Mesenchymal stem cell (in vitro differentiated cells and primary cell): ENCODE data around the gene ZNF185.

ENCODE experiments used
- DNase-seq: peaks from one replicate; pipeline ENCODE4 v3.0.0-alpha.2; 2013
- H2AFZ ChIP-seq: one replicate; pipeline ENCODE4 v1.6.1; 2013; ENCODE audit warnings: low read depth, mild to moderate bottlenecking, control low read depth, inconsistent platforms, low read length, moderate library complexity
- H2AK5ac ChIP-seq: 2 replicates; pipeline ENCODE4 v1.6.1; 2013; ENCODE audit warnings: low read length, moderate library complexity, mild to moderate bottlenecking, inconsistent platforms; ENCODE audit not compliant: severe bottlenecking
- H2BK120ac ChIP-seq: one replicate; pipeline ENCODE4 v1.6.1; 2013; ENCODE audit warnings: low read depth, mild to moderate bottlenecking, inconsistent platforms, low read length, moderate library complexity
- H2BK12ac ChIP-seq, 2 experiments: one replicate each; pipeline ENCODE4 v1.6.1; 2013; ENCODE audit warnings: inconsistent platforms in 2 of 2, low read length in 2 of 2, mild to moderate bottlenecking in 2 of 2, moderate library complexity in 2 of 2, control low read depth in 1 of 2
- H2BK15ac ChIP-seq: one replicate; pipeline ENCODE4 v1.6.1; 2013; ENCODE audit warnings: mild to moderate bottlenecking, low read depth, inconsistent platforms; ENCODE audit not compliant: poor library complexity, severe bottlenecking
- H2BK5ac ChIP-seq: 2 replicates; pipeline ENCODE4 v1.6.1; 2013; ENCODE audit warnings: low read depth, mild to moderate bottlenecking, low read length, control low read depth, inconsistent platforms; ENCODE audit not compliant: poor library complexity, severe bottlenecking
- H3K14ac ChIP-seq, 2 experiments: one replicate each; pipeline ENCODE4 v1.6.1; 2013; ENCODE audit warnings: inconsistent platforms in 2 of 2, low read length in 2 of 2, control low read depth in 1 of 2, mild to moderate bottlenecking in 1 of 2, moderate library complexity in 1 of 2
- H3K18ac ChIP-seq, 2 experiments: one replicate each; pipeline ENCODE4 v1.6.1; 2013; ENCODE audit warnings: inconsistent platforms in 2 of 2, low read length in 2 of 2, control low read depth in 1 of 2, low read depth in 1 of 2, mild to moderate bottlenecking in 1 of 2
- H3K23ac ChIP-seq, 2 experiments: one replicate each; pipeline ENCODE4 v1.6.1; 2013; ENCODE audit warnings: inconsistent platforms in 2 of 2, low read length in 2 of 2, mild to moderate bottlenecking in 2 of 2, moderate library complexity in 2 of 2, control low read depth in 1 of 2
- H3K27ac ChIP-seq: 2 replicates; pipeline ENCODE4 v1.5.1; 2013; ENCODE audit warnings: mild to moderate bottlenecking, moderate library complexity, low read length, control low read depth, inconsistent platforms; ENCODE audit not compliant: poor library complexity, severe bottlenecking
- H3K27me3 ChIP-seq, 2 experiments: 2 replicates each; pipeline versions ENCODE4 v1.6.1 to v1.7.0; 2013; ENCODE audit warnings: low read length in 2 of 2, mild to moderate bottlenecking in 2 of 2, moderate library complexity in 2 of 2, control low read depth in 1 of 2, inconsistent platforms in 1 of 2; ENCODE audit not compliant: control insufficient read depth in 1 of 2, insufficient read depth in 1 of 2
- H3K36me3 ChIP-seq, 2 experiments: 2 replicates each; pipeline versions ENCODE4 v1.6.1 to v1.7.0; 2013; ENCODE audit warnings: low read length in 2 of 2, control low read depth in 1 of 2, inconsistent platforms in 1 of 2, low read depth in 1 of 2, mild to moderate bottlenecking in 1 of 2; ENCODE audit not compliant: insufficient read depth in 2 of 2, control insufficient read depth in 1 of 2
- H3K4ac ChIP-seq, 2 experiments: one replicate each; pipeline ENCODE4 v1.6.1; 2013; ENCODE audit warnings: inconsistent platforms in 2 of 2, low read length in 2 of 2, mild to moderate bottlenecking in 2 of 2, moderate library complexity in 2 of 2, control low read depth in 1 of 2, low read depth in 1 of 2
- H3K4me1 ChIP-seq: 2 replicates; pipeline ENCODE4 v1.6.1; 2013; ENCODE audit warnings: low read depth, low read length, control low read depth; ENCODE audit not compliant: control insufficient read depth, insufficient read depth
- H3K4me2 ChIP-seq: 2 replicates; pipeline ENCODE4 v1.6.1; 2013; ENCODE audit warnings: low read length, mild to moderate bottlenecking, inconsistent platforms; ENCODE audit not compliant: poor library complexity, severe bottlenecking
- H3K4me3 ChIP-seq, 2 experiments: 2 replicates each; pipeline versions ENCODE4 v1.5.1 to v1.7.0; 2013; ENCODE audit warnings: low read length in 2 of 2, mild to moderate bottlenecking in 2 of 2, control low read depth in 1 of 2, low read depth in 1 of 2; ENCODE audit not compliant: insufficient read depth in 1 of 2
- H3K79me1 ChIP-seq: replicated peaks from 2 replicates; pipeline ENCODE4 v1.6.1; 2013; ENCODE audit warnings: mild to moderate bottlenecking, control low read depth, low read length, inconsistent platforms; ENCODE audit not compliant: poor library complexity, severe bottlenecking
- H3K9ac ChIP-seq: 2 replicates; pipeline ENCODE4 v1.7.0; 2013; ENCODE audit warnings: mild to moderate bottlenecking, low read length, moderate library complexity
- H3K9me3 ChIP-seq: 2 replicates; pipeline ENCODE4 v1.7.0; 2013; ENCODE audit warnings: mild to moderate bottlenecking, low read length; ENCODE audit not compliant: control insufficient read depth
- H4K8ac ChIP-seq: one replicate; pipeline ENCODE4 v1.6.1; 2013; ENCODE audit warnings: inconsistent platforms, mild to moderate bottlenecking, low read length, moderate library complexity
- H4K91ac ChIP-seq: one replicate; pipeline ENCODE4 v1.6.1; 2013; ENCODE audit warnings: mild to moderate bottlenecking, low read length, inconsistent platforms
- WGBS: methylation state at CpG from one replicate; pipeline ENCODE4 v1.1.7; 2013; ENCODE audit warnings: mixed read lengths; 5-methylcytosine and 5-hydroxymethylcytosine counted together

The ZNF185 gene

GRCh38 chrX:152918707-152919106, 20.8 kb downstream of the ZNF185 start:
- WGBS, result 66% methylated on average over 3 of the region's 7 CpGs
- Histone ChIP-seq H3K4me2 (no peak overlapping the region), H3K4me3 (no peak overlapping the region), H3K27me3 (peaks cover 0 to 50% of the 10 kb centered on the region in 2 experiments), H3K27ac (no peak overlapping the region), H2BK12ac (no peak overlapping the region), H4K8ac (no peak overlapping the region), H3K9me3 (no peaks in the 10 kb centered on the region), H3K14ac (no peak overlapping the region), H2BK15ac (no peak overlapping the region), H4K91ac (no peak overlapping the region), H2AFZ (no peak overlapping the region), H3K36me3 (peaks cover 0 to 48% of the 10 kb centered on the region in 2 experiments), H2BK5ac (no peak overlapping the region), H3K23ac (no peak overlapping the region), H3K4ac (no peak overlapping the region), H2BK120ac (no peak overlapping the region), H3K18ac (no peak overlapping the region), H3K9ac (no peak overlapping the region), H3K4me1 (peaks cover 14% of the 10 kb centered on the region), H3K79me1 (no peaks in the 10 kb centered on the region), H2AK5ac (no peak overlapping the region)
- DNase-seq, result no peak

GRCh38 chrX:152923599-152923998, 25.7 kb downstream of the ZNF185 start:
- 95% methylated on average over 9 of the region's 10 CpGs for WGBS
- no peak overlapping the region for H3K14ac ChIP-seq
- no peak overlapping the region for H3K27ac ChIP-seq
- peaks cover 0 to 65% of the 10 kb centered on the region in 2 experiments for H3K27me3 ChIP-seq
- H4K8ac ChIP-seq, result no peak overlapping the region
- H2AFZ ChIP-seq, result no peak overlapping the region
- H3K4me2 ChIP-seq, result no peak overlapping the region
- peaks cover 0 to 39% of the 10 kb centered on the region in 2 experiments for H3K36me3 ChIP-seq
- no peak overlapping the region for H3K4ac ChIP-seq
- no peak overlapping the region for H4K91ac ChIP-seq
- H3K23ac ChIP-seq, result no peak overlapping the region
- no peak overlapping the region for H2BK12ac ChIP-seq
- no peak overlapping the region for H3K9ac ChIP-seq
- H3K79me1 ChIP-seq, result no peaks in the 10 kb centered on the region
- peaks cover 6% of the 10 kb centered on the region for H3K4me1 ChIP-seq
- H3K9me3 ChIP-seq, result no peaks in the 10 kb centered on the region
- no peak overlapping the region for H2BK15ac ChIP-seq
- no peak overlapping the region for H3K18ac ChIP-seq
- H2AK5ac ChIP-seq, result no peak overlapping the region
- no peak overlapping the region for H2BK5ac ChIP-seq
- no peak for DNase-seq
- H3K4me3 ChIP-seq, result no peak overlapping the region
- no peak overlapping the region for H2BK120ac ChIP-seq

- Histone ChIP-seq H2BK12ac (no peak overlapping the region), H3K4me2 (no peak overlapping the region), H4K8ac (no peak overlapping the region), H3K23ac (no peak overlapping the region), H2BK5ac (no peak overlapping the region), H2AK5ac (no peak overlapping the region), H3K27me3 (peaks cover 0 to 69% of the 10 kb centered on the region in 2 experiments), H3K4ac (no peak overlapping the region), H3K9me3 (no peaks in the 10 kb centered on the region), H3K4me3 (no peak overlapping the region), H3K27ac (no peak overlapping the region), H4K91ac (peak overlapping the region; percentile 39), H3K18ac (no peak overlapping the region), H3K9ac (no peak overlapping the region), H3K4me1 (peaks cover 6% of the 10 kb centered on the region), H3K36me3 (peaks cover 0 to 20% of the 10 kb centered on the region in 2 experiments), H2BK120ac (no peak overlapping the region), H2AFZ (no peak overlapping the region), H2BK15ac (no peak overlapping the region), H3K79me1 (no peaks in the 10 kb centered on the region), H3K14ac (peak overlapping the region in 1 of 2 experiments; percentile 32)
- no peak for DNase-seq
- 76% methylated on average over 5 of the region's 5 CpGs for WGBS
Observed at GRCh38 chrX:152925835-152926234, 28.0 kb downstream of the ZNF185 start.

GRCh38 chrX:152926279-152926678, 28.4 kb downstream of the ZNF185 start:
- H4K8ac ChIP-seq, result no peak overlapping the region
- H4K91ac ChIP-seq, result no peak overlapping the region
- no peaks in the 10 kb centered on the region for H3K9me3 ChIP-seq
- no peak overlapping the region for H3K18ac ChIP-seq
- peaks cover 0 to 72% of the 10 kb centered on the region in 2 experiments for H3K27me3 ChIP-seq
- H3K4ac ChIP-seq, result no peak overlapping the region
- H2BK15ac ChIP-seq, result no peak overlapping the region
- H2AK5ac ChIP-seq, result no peak overlapping the region
- no peak overlapping the region for H3K4me2 ChIP-seq
- DNase-seq, result peak; percentile 74
- H2BK12ac ChIP-seq, result no peak overlapping the region
- no peak overlapping the region for H2AFZ ChIP-seq
- no peak overlapping the region for H3K9ac ChIP-seq
- no peak overlapping the region for H3K27ac ChIP-seq
- H2BK5ac ChIP-seq, result no peak overlapping the region
- H3K4me1 ChIP-seq, result peaks cover 6% of the 10 kb centered on the region
- 0% methylated on average over 3 of the region's 8 CpGs for WGBS
- H3K14ac ChIP-seq, result no peak overlapping the region
- H3K79me1 ChIP-seq, result no peaks in the 10 kb centered on the region
- H3K4me3 ChIP-seq, result no peak overlapping the region
- H3K23ac ChIP-seq, result no peak overlapping the region
- H2BK120ac ChIP-seq, result no peak overlapping the region
- peaks cover 0 to 19% of the 10 kb centered on the region in 2 experiments for H3K36me3 ChIP-seq
